Measurements from ENCODE around the gene KCNJ16.

GRCh38 chr17:70041540-70041939 lies 33.5 kb upstream of the KCNJ16 start:
- TF ChIP-seq CTCF (IDR thresholded peaks at IDR 0.05), result no peak
- no peak for TF ChIP-seq POLR2A (IDR thresholded peaks at IDR 0.05)
- no peak for TF ChIP-seq POLR2AphosphoS5 (IDR thresholded peaks at IDR 0.05)

All from breast epithelium (tissue), 3 donors.